ENCODE data around the gene HLA-DQB1. TPM values are rescaled to one million over a fixed set of nuclear protein-coding genes. Genes with fewer than 3 reads are reported as not detected.

Gene HLA-DQB1
- total and polyA plus RNA-seq, 2 of the 8 experiments (the other 6 are each of a cell fraction or from before 2014, with no cell fraction given) = 1.2 to 5.2 TPM

- no peak overlapping the region for H2BK12ac ChIP-seq (ENCODE audit: low read depth, low read length)
- no peak overlapping the region for H3K27ac ChIP-seq (ENCODE audit: low read depth, low read length)
- FAIRE-seq = no peak
- H3K18ac ChIP-seq (ENCODE audit: extremely low read depth, low read length) = no peak overlapping the region
- H3K23me2 ChIP-seq (ENCODE audit: low read depth, low read length) = no peaks in the 10 kb centered on the region
- no peak overlapping the region for H3K9ac ChIP-seq (replicated peaks in 1 of 4; ENCODE audit: extremely low read depth in 1 of 4, low read depth in 3 of 4, low read length in 3 of 4)
- H3K14ac ChIP-seq (ENCODE audit: insufficient read length) = no peak overlapping the region
- no peak overlapping the region for H2AFZ ChIP-seq (ENCODE audit: low read length)
- H3K56ac ChIP-seq (replicated peaks; ENCODE audit: insufficient read length, low read depth, low read length) = no peak overlapping the region
- H4K5ac ChIP-seq (ENCODE audit: insufficient read length, low read depth, low read length) = no peak overlapping the region
- H2AK5ac ChIP-seq (ENCODE audit: low read depth, low read length) = no peak overlapping the region
- H3K4me2 ChIP-seq (ENCODE audit: insufficient read depth in 1 of 2, low read depth in 2 of 2, low read length in 2 of 2) = no peak overlapping the region
- H3K4me1 ChIP-seq (replicated peaks in 1 of 4; ENCODE audit: control insufficient read depth in 3 of 4, insufficient read depth in 4 of 4, low read length in 3 of 4) = no peaks in the 10 kb centered on the region
- POLR2A ChIA-PET (ENCODE audit: partially characterized antibody) = no interaction called here
- H3K23ac ChIP-seq (ENCODE audit: insufficient read length) = no peak overlapping the region
- no peaks in the 10 kb centered on the region for H3K9me3 ChIP-seq (ENCODE audit: insufficient read depth in 2 of 2, low read depth in 1 of 2, low read length in 1 of 2)
- no peaks in the 10 kb centered on the region for H3K36me3 ChIP-seq (ENCODE audit: control insufficient read depth in 2 of 4, insufficient read depth in 4 of 4, low read length in 3 of 4)
- no peaks in the 10 kb centered on the region for H3K27me3 ChIP-seq (replicated peaks in 1 of 4; ENCODE audit: control insufficient read depth in 3 of 4, extremely low read depth in 1 of 4, insufficient read depth in 3 of 4, low read length in 3 of 4)
- H3K4ac ChIP-seq (replicated peaks; ENCODE audit: insufficient read length, low read depth, low read length) = no peak overlapping the region
- H4K8ac ChIP-seq (ENCODE audit: extremely low read depth, insufficient read depth, low read length) = no peak overlapping the region
- H4K91ac ChIP-seq (replicated peaks; ENCODE audit: insufficient read length, low read length) = no peak overlapping the region
- 55% methylated on average over 4 of the region's 4 CpGs; no CpG with 5 or more reads in 1 of the 2 experiments for WGBS, 2 experiments (ENCODE audit: extremely low coverage in 1 of 2, insufficient coverage in 1 of 2, insufficient read length in 1 of 2, insufficient replicate concordance in 2 of 2, low coverage in 1 of 2, low lambda C conversion rate in 2 of 2, missing lambda C conversion rate in 1 of 2)
- no peak overlapping the region for H3K4me3 ChIP-seq (ENCODE audit: extremely low read depth in 1 of 4, insufficient read depth in 2 of 4, low read depth in 3 of 4, low read length in 4 of 4)
- no peak for DNase-seq (ENCODE audit: low read depth in 1 of 2, low spot score in 2 of 2)
- H3K79me2 ChIP-seq (ENCODE audit: control insufficient read depth in 1 of 2, insufficient read depth in 2 of 2, low read length in 2 of 2) = no peaks in the 10 kb centered on the region
- no peak overlapping the region for H2BK5ac ChIP-seq (ENCODE audit: low read depth, low read length)
- H2BK120ac ChIP-seq (replicated peaks; ENCODE audit: low read depth, low read length) = no peak overlapping the region
- H2BK20ac ChIP-seq (ENCODE audit: low read length) = no peak overlapping the region
- CTCF ChIA-PET (ENCODE audit: partially characterized antibody) = interaction anchor here (0.7 to 6.8 kb wide), 6 partner anchors 9 to 289 kb away, joined by 4 to 37 read pairs (median 6); no protein-coding TSS in a partner anchor
- no peaks in the 10 kb centered on the region for H3K79me1 ChIP-seq (ENCODE audit: low read depth, low read length)
- no peak overlapping the region for H2BK15ac ChIP-seq (ENCODE audit: low read length)
- no peaks in the 10 kb centered on the region for H4K20me1 ChIP-seq (replicated peaks in 1 of 2; ENCODE audit: control insufficient read depth in 1 of 2, insufficient read depth in 2 of 2, low read length in 2 of 2)
- TF ChIP-seq HDAC6 (IDR thresholded peaks at IDR 0.05; ENCODE audit: low read depth, low read length) = no peak
- TF ChIP-seq NANOG (IDR thresholded peaks at IDR 0.05; ENCODE audit: insufficient read depth, low read depth, low read length, poor library complexity, severe bottlenecking) = no peak
- no peak for TF ChIP-seq ZNF274 (IDR thresholded peaks at IDR 0.05; ENCODE audit: borderline replicate concordance, extremely low read depth, low read length)
- no peak for TF ChIP-seq SP2 (IDR thresholded peaks at IDR 0.05; ENCODE audit: low read length)
- no peak for TF ChIP-seq KDM4A (IDR thresholded peaks at IDR 0.05; ENCODE audit: low read depth, low read length, severe bottlenecking)
- no peak for TF ChIP-seq FOSL1 (IDR thresholded peaks at IDR 0.05; ENCODE audit: insufficient read depth, low read depth, low read length)
- TF ChIP-seq SIN3A (conservative IDR thresholded peaks at IDR 0.05 in 1 of 2, IDR thresholded peaks at IDR 0.05 in 1 of 2; ENCODE audit: low read depth in 1 of 2, low read length in 2 of 2) = no peak
- TF ChIP-seq, protein P1, sequence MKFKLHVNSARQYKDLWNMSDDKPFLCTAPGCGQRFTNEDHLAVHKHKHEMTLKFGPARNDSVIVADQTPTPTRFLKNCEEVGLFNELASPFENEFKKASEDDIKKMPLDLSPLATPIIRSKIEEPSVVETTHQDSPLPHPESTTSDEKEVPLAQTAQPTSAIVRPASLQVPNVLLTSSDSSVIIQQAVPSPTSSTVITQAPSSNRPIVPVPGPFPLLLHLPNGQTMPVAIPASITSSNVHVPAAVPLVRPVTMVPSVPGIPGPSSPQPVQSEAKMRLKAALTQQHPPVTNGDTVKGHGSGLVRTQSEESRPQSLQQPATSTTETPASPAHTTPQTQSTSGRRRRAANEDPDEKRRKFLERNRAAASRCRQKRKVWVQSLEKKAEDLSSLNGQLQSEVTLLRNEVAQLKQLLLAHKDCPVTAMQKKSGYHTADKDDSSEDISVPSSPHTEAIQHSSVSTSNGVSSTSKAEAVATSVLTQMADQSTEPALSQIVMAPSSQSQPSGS (IDR thresholded peaks at IDR 0.05; ENCODE audit: low read length) = no peak
Observed at GRCh38 chr6:32703347-32703746, 36.9 kb upstream of the HLA-DQB1 start.

All from H1 (cell line).